ENCODE data around the gene ZDHHC14.

DNA sequence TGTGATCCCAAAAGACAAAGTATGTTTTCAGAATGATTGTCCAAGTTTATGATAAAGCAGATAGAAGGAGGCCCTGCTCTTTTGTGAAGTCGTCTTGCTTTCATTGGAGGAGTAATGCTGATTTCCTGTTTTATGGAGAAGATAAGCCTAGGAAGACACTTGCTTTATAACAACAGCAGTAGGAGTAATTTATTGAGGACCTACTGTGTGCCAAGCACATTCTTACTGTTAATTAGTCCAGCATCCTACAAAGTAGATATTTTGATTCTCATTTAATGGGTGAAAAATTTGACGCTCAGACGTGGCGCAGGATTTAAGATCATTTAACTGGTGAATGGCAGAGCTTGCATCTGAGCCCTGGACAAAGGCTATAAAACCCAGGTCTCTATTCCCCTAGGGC, 87.6 kb downstream of the ZDHHC14 start:
- TF ChIP-seq, protein P1, sequence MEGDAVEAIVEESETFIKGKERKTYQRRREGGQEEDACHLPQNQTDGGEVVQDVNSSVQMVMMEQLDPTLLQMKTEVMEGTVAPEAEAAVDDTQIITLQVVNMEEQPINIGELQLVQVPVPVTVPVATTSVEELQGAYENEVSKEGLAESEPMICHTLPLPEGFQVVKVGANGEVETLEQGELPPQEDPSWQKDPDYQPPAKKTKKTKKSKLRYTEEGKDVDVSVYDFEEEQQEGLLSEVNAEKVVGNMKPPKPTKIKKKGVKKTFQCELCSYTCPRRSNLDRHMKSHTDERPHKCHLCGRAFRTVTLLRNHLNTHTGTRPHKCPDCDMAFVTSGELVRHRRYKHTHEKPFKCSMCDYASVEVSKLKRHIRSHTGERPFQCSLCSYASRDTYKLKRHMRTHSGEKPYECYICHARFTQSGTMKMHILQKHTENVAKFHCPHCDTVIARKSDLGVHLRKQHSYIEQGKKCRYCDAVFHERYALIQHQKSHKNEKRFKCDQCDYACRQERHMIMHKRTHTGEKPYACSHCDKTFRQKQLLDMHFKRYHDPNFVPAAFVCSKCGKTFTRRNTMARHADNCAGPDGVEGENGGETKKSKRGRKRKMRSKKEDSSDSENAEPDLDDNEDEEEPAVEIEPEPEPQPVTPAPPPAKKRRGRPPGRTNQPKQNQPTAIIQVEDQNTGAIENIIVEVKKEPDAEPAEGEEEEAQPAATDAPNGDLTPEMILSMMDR (IDR thresholded peaks at IDR 0.05), result no peak
- no peak for TF ChIP-seq NR3C1 (IDR thresholded peaks at IDR 0.05)
- TF ChIP-seq MAFK (IDR thresholded peaks at IDR 0.05; ENCODE audit: partially characterized antibody), result no peak
- TF ChIP-seq, protein P2, sequence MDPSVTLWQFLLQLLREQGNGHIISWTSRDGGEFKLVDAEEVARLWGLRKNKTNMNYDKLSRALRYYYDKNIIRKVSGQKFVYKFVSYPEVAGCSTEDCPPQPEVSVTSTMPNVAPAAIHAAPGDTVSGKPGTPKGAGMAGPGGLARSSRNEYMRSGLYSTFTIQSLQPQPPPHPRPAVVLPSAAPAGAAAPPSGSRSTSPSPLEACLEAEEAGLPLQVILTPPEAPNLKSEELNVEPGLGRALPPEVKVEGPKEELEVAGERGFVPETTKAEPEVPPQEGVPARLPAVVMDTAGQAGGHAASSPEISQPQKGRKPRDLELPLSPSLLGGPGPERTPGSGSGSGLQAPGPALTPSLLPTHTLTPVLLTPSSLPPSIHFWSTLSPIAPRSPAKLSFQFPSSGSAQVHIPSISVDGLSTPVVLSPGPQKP (IDR thresholded peaks at IDR 0.05; ENCODE audit: low read depth, low read length), result no peak
- TF ChIP-seq POLR2AphosphoS2 (conservative IDR thresholded peaks at IDR 0.05; ENCODE audit: low read length), result no peak
- TF ChIP-seq CBX2 (IDR thresholded peaks at IDR 0.05; ENCODE audit: borderline replicate concordance, low read depth), result no peak
- no peak for TF ChIP-seq TFCP2L1 (CRISPR knock-in tag; IDR thresholded peaks at IDR 0.05)
- no peak for TF ChIP-seq HEYL (CRISPR knock-in tag; IDR thresholded peaks at IDR 0.05)
- TF ChIP-seq, protein P3, sequence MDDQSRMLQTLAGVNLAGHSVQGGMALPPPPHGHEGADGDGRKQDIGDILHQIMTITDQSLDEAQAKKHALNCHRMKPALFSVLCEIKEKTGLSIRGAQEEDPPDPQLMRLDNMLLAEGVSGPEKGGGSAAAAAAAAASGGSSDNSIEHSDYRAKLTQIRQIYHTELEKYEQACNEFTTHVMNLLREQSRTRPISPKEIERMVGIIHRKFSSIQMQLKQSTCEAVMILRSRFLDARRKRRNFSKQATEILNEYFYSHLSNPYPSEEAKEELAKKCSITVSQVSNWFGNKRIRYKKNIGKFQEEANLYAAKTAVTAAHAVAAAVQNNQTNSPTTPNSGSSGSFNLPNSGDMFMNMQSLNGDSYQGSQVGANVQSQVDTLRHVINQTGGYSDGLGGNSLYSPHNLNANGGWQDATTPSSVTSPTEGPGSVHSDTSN (IDR thresholded peaks at IDR 0.05), result no peak
- TF ChIP-seq, protein P4, sequence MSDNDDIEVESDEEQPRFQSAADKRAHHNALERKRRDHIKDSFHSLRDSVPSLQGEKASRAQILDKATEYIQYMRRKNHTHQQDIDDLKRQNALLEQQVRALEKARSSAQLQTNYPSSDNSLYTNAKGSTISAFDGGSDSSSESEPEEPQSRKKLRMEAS (IDR thresholded peaks at IDR 0.05), result no peak
- TF ChIP-seq PHF8 (IDR thresholded peaks at IDR 0.05; ENCODE audit: borderline replicate concordance, low read depth), result no peak

Data from A549 (cell line).